ENCODE results near the gene LBH.

- TF ChIP-seq EZH2 (IDR thresholded peaks at IDR 0.05) (no peak), POLR2AphosphoS5 (IDR thresholded peaks at IDR 0.05; ENCODE audit: borderline replicate concordance, low read depth, low read length) (peak; percentile 12; the same call in 1 of the 2 replicates), FOXP2 (optimal IDR thresholded peaks at IDR 0.05; ENCODE audit: control extremely low read depth, extremely low read length, insufficient read depth) (no peak)
Observed at GRCh38 chr2:30239986-30240752, 8.8 kb downstream of the LBH start.

All from SK-N-MC (cell line).